GM10847 (cell line): Measurements from ENCODE around the gene USP48.

Experiments used
- POLR2A ChIP-seq: IDR thresholded peaks from 2 replicates; pipeline ENCODE4 v1.6.1; 2011; ENCODE audit not compliant: insufficient read length; ENCODE audit errors: extremely low read depth

The USP48 gene

GRCh38 chr1:21649315-21649714, 133.6 kb downstream of the USP48 start:
- TF ChIP-seq POLR2A, result no peak

- no peak for TF ChIP-seq POLR2A
These were observed 134.2 kb downstream of the USP48 start for GRCh38 chr1:21648791-21649190.

GRCh38 chr1:21648352-21648730, 134.6 kb downstream of the USP48 start:
- no peak for TF ChIP-seq POLR2A

- no peak for TF ChIP-seq POLR2A
These were observed 135.3 kb downstream of the USP48 start for GRCh38 chr1:21647431-21648351.

- no peak for TF ChIP-seq POLR2A
These were observed 137.4 kb downstream of the USP48 start for GRCh38 chr1:21645550-21645949.

- no peak for TF ChIP-seq POLR2A
These were observed 138.0 kb downstream of the USP48 start for GRCh38 chr1:21644906-21645305.

- no peak for TF ChIP-seq POLR2A
These were observed 138.6 kb downstream of the USP48 start for GRCh38 chr1:21644348-21644747.

GRCh38 chr1:21643624-21644023, 139.3 kb downstream of the USP48 start:
- TF ChIP-seq POLR2A, result no peak

GRCh38 chr1:21641967-21642739, 140.8 kb downstream of the USP48 start:
- no peak for TF ChIP-seq POLR2A

- TF ChIP-seq POLR2A, result no peak
These were observed 141.4 kb downstream of the USP48 start for GRCh38 chr1:21641537-21641936.

GRCh38 chr1:21641076-21641475, 141.9 kb downstream of the USP48 start:
- TF ChIP-seq POLR2A, result no peak

GRCh38 chr1:21640653-21641052, 142.3 kb downstream of the USP48 start:
- no peak for TF ChIP-seq POLR2A

- TF ChIP-seq POLR2A, result no peak
These were observed 143.3 kb downstream of the USP48 start for GRCh38 chr1:21639594-21640041.

- TF ChIP-seq POLR2A, result no peak
These were observed 144.2 kb downstream of the USP48 start for GRCh38 chr1:21638531-21639341.

GRCh38 chr1:21637514-21637913, 145.4 kb downstream of the USP48 start:
- TF ChIP-seq POLR2A, result no peak
